HepG2 (cell line): ENCODE measurements around the gene ATXN2. TPM values are rescaled to one million over a fixed set of nuclear protein-coding genes. Genes with fewer than 3 reads are reported as not detected.

ENCODE experiments used
- CSRNP1 ChIP-seq: sonication (generic); formaldehyde crosslinking; IDR thresholded peaks from 2 replicates; pipeline ENCODE4 v1.8.1; 2023; ENCODE audit warnings: mild to moderate bottlenecking, missing genetic modification reagents
- HMG20A ChIP-seq: IDR thresholded peaks from 2 replicates; pipeline ENCODE4 v1.6.1; 2016; ENCODE audit warnings: borderline replicate concordance
- PHF21A ChIP-seq: sonication (generic); formaldehyde crosslinking; IDR thresholded peaks from 2 replicates; pipeline ENCODE4 v1.5.0; 2020; ENCODE audit warnings: mild to moderate bottlenecking, missing genetic modification reagents
- SRSF4 ChIP-seq: fragments of 200-400 bp; formaldehyde crosslinking; IDR thresholded peaks from one replicate; pipeline ENCODE4 v1.6.1; 2018; ENCODE audit warnings: mild to moderate bottlenecking, low read depth, low read length, moderate library complexity; ENCODE audit not compliant: poor library complexity, severe bottlenecking
- THYN1 ChIP-seq: sonication (generic); formaldehyde crosslinking; IDR thresholded peaks from 2 replicates; pipeline ENCODE4 v1.8.1; 2023; ENCODE audit warnings: low read depth, mild to moderate bottlenecking, moderate library complexity, missing genetic modification reagents, borderline replicate concordance
- ZBTB26 ChIP-seq: IDR thresholded peaks from 2 replicates; pipeline ENCODE4 v1.6.1; 2016; ENCODE audit warnings: missing compliant biosample characterization, missing genetic modification reagents, borderline replicate concordance
- ZC3H13 ChIP-seq: sonication (generic); formaldehyde crosslinking; IDR thresholded peaks from 2 replicates; pipeline ENCODE4 v1.8.1; 2023; ENCODE audit warnings: mild to moderate bottlenecking, missing genetic modification reagents, moderate library complexity
- ZEB1 ChIP-seq: IDR thresholded peaks from 2 replicates; pipeline ENCODE4 v1.6.1; 2012; ENCODE audit warnings: mild to moderate bottlenecking, low read depth, inconsistent platforms; ENCODE audit not compliant: insufficient replicate concordance
- ZFY ChIP-seq: sonication (generic); formaldehyde crosslinking; IDR thresholded peaks from 2 replicates; pipeline ENCODE4 v1.4.0; 2020; ENCODE audit warnings: missing genetic modification reagents
- ZNF407 ChIP-seq: sonication (generic); formaldehyde crosslinking; IDR thresholded peaks from one replicate; pipeline ENCODE4 v1.5.1; 2020; ENCODE audit warnings: mild to moderate bottlenecking, missing genetic modification reagents; ENCODE audit errors: not compliant biosample characterization
- ZNF747 ChIP-seq: sonication (generic); formaldehyde crosslinking; IDR thresholded peaks from 2 replicates; pipeline ENCODE4 v1.8.1; 2023; ENCODE audit warnings: missing genetic modification reagents, mild to moderate bottlenecking, borderline replicate concordance
- ZNF784 ChIP-seq: sonication (generic); formaldehyde crosslinking; IDR thresholded peaks from 2 replicates; pipeline ENCODE4 v1.5.1; 2020; ENCODE audit warnings: missing genetic modification reagents, mild to moderate bottlenecking, borderline replicate concordance
- ZNF879 ChIP-seq: sonication (generic); formaldehyde crosslinking; IDR thresholded peaks from 2 replicates; pipeline ENCODE4 v1.8.1; 2023; ENCODE audit warnings: missing genetic modification reagents
- polyA plus RNA-seq, 8 experiments: library from polyadenylated mRNA; depleted of rRNA in 3 of 8; stranded (reverse) in 7 of 8; unstranded in 1 of 8; fragments of >200 nt; fragmentation: Illumina TruSeq in 4 of 8; extraction: Trizol in 4 of 8; gene quantifications; 2 replicates each; pipeline versions ENCODE4 v1.2.1 to v1.2.3, GENCODE V29; 2011 to 2016; ENCODE audit warnings: low read depth in 4 of 8, missing spikeins in 1 of 8, mixed read lengths in 1 of 8; ENCODE audit not compliant: insufficient read depth in 1 of 8
- total RNA-seq, 5 experiments: library from RNA; depleted of rRNA; stranded (reverse); fragments of >200 nt; fragmentation: Illumina TruSeq; extraction: Trizol; gene quantifications; 2 replicates each; pipeline ENCODE4 v1.2.3, GENCODE V29; 2016; ENCODE audit warnings: low read depth in 1 of 5

Gene ATXN2
- total and polyA plus RNA-seq, 2 of the 13 experiments (the other 11 are each of a cell fraction or from before 2014, with no cell fraction given) = 18.1 to 27.1 TPM

GRCh38 chr12:111405149-111405858 lies 193.8 kb downstream of the ATXN2 start (continued):
- no peak; the same call in 1 of the 2 replicates for TF ChIP-seq ZNF784 (CRISPR knock-in tag)
- no peak for TF ChIP-seq SRSF4
- TF ChIP-seq HMG20A (CRISPR knock-in tag) = no peak
- no peak for TF ChIP-seq CSRNP1
- no peak for TF ChIP-seq THYN1 (CRISPR knock-in tag)
- peak; percentile 27; the same call in 1 of the 2 replicates for TF ChIP-seq ZNF879 (CRISPR knock-in tag)
- TF ChIP-seq PHF21A (CRISPR knock-in tag) = no peak; the same call in 1 of the 2 replicates
- no peak for TF ChIP-seq ZC3H13 (CRISPR knock-in tag)
- peak; percentile 64 for TF ChIP-seq ZFY (CRISPR knock-in tag)
- no peak for TF ChIP-seq ZNF747
- no peak for TF ChIP-seq ZNF407
- TF ChIP-seq ZBTB26 (CRISPR knock-in tag) = 0 out of 2 replicates have a peak, but pooled peaks have one; percentile 6
- no peak for TF ChIP-seq ZEB1
